GM06990 (cell line): ENCODE results near the gene RASGRP2.
A peak's percentile ranks its signal among the peaks of the same experiment; 100 is the strongest.

ENCODE experiments used
- DNase-seq: peaks from one replicate; pipeline ENCODE4 v3.0.0-alpha.2; 2011; ENCODE audit not compliant: insufficient read length; ENCODE audit errors: extremely low read depth
- H3K27me3 ChIP-seq: replicated peaks from 2 replicates; pipeline ENCODE4 v1.6.0; 2011; ENCODE audit warnings: low read length; ENCODE audit not compliant: control insufficient read depth, insufficient read depth
- H3K36me3 ChIP-seq: 2 replicates; pipeline ENCODE4 v1.5.1; 2011; ENCODE audit warnings: low read length; ENCODE audit not compliant: control insufficient read depth, insufficient read depth
- H3K4me3 ChIP-seq: replicated peaks from 2 replicates; pipeline ENCODE4 v1.5.1; 2011; ENCODE audit warnings: low read depth, mild to moderate bottlenecking, control low read depth, low read length
- TF ChIP-seq, protein P1 (sequence below): IDR thresholded peaks from 2 replicates; pipeline ENCODE4 v1.5.1; 2011; ENCODE audit warnings: low read length, control low read depth, mild to moderate bottlenecking, inconsistent platforms; ENCODE audit not compliant: insufficient read depth, poor library complexity, severe bottlenecking

Gene RASGRP2

DNA sequence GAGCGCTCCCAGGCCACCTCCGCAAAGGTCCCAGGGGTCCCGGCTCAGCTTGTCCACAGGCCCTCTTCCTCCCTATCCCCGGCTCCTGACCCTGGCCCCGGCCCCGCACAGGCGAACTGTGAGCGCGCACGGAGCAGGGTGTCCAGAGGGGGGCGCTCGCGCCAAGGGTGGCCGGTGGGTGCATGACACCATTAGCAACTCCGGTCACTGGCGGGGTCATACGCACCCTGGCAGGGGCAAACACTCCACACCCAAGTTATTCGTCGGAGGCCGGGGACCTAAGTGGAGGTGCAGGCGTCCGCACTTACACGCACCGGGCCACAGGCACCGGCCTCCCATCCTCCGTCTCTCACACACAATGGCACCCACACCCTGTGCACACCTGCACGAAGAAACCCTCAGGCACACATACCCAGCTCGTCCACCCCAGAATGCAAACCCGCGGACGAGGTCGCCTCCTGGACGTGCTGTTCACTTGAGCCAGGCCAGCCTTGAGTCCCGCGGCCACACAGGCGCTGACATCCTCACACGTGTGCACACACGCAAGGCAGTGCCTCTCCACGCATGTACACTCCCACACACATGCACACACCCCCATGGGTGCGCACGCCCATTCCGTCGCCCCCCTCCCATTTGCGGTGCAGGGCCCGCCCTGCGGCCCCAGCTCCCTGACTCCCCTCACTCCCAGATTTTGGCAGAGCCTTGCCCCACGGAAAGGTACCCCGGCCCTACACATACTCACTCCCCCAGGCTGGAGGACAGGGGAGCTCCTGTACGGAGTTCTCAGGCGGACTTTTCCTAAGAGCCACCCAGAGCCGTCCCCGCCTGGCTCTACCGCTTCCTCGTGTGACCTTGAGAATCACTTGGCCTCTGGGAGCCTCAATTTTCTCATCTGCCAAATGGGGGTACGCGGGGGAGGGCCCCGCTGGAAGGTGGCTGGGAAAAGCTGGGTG is at the start of gene RASGRP2:
Gene RASGRP2, minus strand, starts transcription at position 552 of the 953 bp plus-strand sequence. CDS start 1,276 bp downstream, outside the sequence.
- TF ChIP-seq, protein P1, sequence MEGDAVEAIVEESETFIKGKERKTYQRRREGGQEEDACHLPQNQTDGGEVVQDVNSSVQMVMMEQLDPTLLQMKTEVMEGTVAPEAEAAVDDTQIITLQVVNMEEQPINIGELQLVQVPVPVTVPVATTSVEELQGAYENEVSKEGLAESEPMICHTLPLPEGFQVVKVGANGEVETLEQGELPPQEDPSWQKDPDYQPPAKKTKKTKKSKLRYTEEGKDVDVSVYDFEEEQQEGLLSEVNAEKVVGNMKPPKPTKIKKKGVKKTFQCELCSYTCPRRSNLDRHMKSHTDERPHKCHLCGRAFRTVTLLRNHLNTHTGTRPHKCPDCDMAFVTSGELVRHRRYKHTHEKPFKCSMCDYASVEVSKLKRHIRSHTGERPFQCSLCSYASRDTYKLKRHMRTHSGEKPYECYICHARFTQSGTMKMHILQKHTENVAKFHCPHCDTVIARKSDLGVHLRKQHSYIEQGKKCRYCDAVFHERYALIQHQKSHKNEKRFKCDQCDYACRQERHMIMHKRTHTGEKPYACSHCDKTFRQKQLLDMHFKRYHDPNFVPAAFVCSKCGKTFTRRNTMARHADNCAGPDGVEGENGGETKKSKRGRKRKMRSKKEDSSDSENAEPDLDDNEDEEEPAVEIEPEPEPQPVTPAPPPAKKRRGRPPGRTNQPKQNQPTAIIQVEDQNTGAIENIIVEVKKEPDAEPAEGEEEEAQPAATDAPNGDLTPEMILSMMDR = peak; percentile 80
- Histone ChIP-seq H3K36me3 (no peaks in the 10 kb centered on the region), H3K27me3 (peaks cover 4% of the 10 kb centered on the region), H3K4me3 (peak within 1 kb of the TSS; percentile 48)
- peak; percentile 64 for DNase-seq

- Histone ChIP-seq H3K4me3 (no peak overlapping the region), H3K27me3 (no peaks in the 10 kb centered on the region), H3K36me3 (peaks cover 45% of the 10 kb centered on the region)
- TF ChIP-seq, protein P1 = no peak
- DNase-seq = no peak
Measured at GRCh38 chr11:64792482-64792881, 48.5 kb upstream of the RASGRP2 start.

GRCh38 chr11:64791781-64792291 is 47.9 kb upstream of the RASGRP2 start:
- TF ChIP-seq, protein P1 = no peak
- Histone ChIP-seq H3K4me3 (no peak overlapping the region), H3K27me3 (no peaks in the 10 kb centered on the region), H3K36me3 (peaks cover 41% of the 10 kb centered on the region)
- no peak for DNase-seq

- H3K4me3 ChIP-seq = no peak overlapping the region
- TF ChIP-seq, protein P1 = no peak
- peaks cover 33% of the 10 kb centered on the region for H3K36me3 ChIP-seq
Measured at GRCh38 chr11:64790205-64791095, 46.5 kb upstream of the RASGRP2 start.

DNA sequence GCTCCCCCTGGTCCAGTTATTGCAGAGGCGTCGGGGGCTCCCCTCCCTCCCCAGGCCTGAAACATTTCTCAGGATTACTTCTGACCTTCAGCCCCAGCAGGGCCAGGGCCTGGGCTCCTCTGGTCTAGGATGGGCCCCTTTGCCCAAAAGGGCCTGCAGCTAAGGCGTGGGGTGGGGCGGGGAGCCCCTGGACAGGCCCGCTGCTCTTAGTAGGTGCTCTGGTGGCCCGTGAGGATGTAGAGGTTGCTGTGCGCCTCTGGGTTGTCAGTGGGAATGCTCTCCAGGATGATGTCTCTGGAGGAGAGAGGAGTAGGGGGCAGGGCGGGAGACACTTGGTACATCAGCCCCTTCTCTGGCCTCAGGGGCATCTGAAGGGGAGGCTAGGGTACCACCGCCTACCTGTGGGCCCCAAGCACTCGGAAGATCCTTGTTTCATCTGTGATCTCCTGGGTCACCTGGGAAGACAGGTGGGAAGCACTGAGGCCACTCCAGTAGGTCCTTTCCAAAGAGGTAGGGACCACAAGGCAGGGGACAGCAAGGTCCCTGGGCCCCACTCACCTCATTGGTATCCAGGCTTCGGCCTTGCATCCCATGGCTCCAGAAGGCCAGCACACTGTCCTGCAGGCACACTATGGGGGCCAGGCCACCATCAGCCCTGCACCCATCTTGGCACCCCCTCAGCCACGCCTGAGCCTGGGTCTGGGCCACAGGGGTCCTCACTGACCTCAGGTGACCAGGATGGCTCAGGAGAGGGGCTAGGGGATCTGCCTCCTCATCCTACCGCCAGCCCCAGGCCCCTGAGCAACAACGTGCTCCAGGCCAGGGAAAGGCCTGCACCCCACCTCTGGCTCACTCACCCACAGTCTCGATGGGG is 45.6 kb upstream of the RASGRP2 start:
- Histone ChIP-seq H3K4me3 (no peak overlapping the region), H3K27me3 (no peaks in the 10 kb centered on the region), H3K36me3 (peaks cover 33% of the 10 kb centered on the region)
- no peak for DNase-seq
- TF ChIP-seq, protein P1 = no peak

More at GRCh38 chr11:64790205-64791095, 46.5 kb upstream of the RASGRP2 start:
- DNase-seq = no peak
- H3K27me3 ChIP-seq = no peaks in the 10 kb centered on the region
